ENCODE results near the gene NEFH.
"Not testable (repeated sequence)": the region's sequence is repeated elsewhere in the genome, so short reads cannot be mapped to it uniquely, and the experiment has no call there.

The NEFH gene

GRCh38 chr22:29479417-29480261, at the start of gene NEFH:
Gene NEFH, plus strand, starts transcription at chr22:29480218. Its CDS starts 45 bp downstream, at chr22:29480263.
- DNase-seq (ENCODE audit: low spot score), result no peak

- DNase-seq (ENCODE audit: low spot score), result no peak
Measured at GRCh38 chr22:29431986-29432385, 48.0 kb upstream of the NEFH start.

GRCh38 chr22:29433856-29434255, 46.2 kb upstream of the NEFH start:
- DNase-seq (ENCODE audit: low spot score), result no peak

DNA sequence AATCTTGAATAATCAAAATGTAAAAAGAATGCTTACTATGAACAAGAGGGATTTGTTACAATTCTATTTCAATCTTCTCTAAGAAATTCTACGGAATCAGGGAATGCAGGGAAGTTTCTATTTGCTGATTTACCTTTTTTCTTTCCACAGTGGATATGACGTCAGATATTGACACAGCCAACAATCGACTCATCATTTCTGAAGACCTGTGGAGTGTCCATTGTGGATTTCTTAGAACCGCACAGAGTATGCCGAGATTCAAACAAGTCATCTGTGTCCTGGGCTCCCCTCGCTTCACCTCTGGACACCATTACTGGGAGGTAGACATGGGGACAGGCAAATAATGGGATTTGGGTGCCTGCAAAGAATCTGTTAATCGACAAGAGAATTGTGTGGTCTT, 45.7 kb upstream of the NEFH start:
- DNase-seq (ENCODE audit: low spot score), result no peak

GRCh38 chr22:29435236-29436136, 44.5 kb upstream of the NEFH start:
- no peak for DNase-seq (ENCODE audit: low spot score)

- not testable (repeated sequence) for DNase-seq (ENCODE audit: low spot score)
Measured at GRCh38 chr22:29438283-29438682, 41.7 kb upstream of the NEFH start, which contains the start of gene RFPL1. Gene RFPL1, plus strand, starts transcription at chr22:29438583.

DNA sequence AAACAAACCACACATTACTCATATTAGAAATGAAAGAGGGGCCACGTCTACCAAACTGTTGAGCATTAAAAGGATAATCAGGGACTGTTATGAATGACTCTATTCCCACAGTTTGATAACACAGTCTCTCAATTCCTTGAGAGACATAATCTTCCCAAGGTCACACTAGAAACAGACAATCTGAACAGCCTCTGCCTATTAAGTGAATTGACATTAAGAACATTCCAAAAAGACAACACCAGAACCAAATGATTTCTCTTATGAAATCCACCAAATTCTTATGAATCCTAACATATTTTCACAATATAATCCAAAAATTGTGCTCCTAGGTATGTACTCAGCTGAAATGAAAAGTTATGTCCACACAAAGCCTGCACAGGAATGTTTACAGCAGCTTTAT, 37.0 kb upstream of the NEFH start:
- no peak for DNase-seq (ENCODE audit: low spot score)

DNA sequence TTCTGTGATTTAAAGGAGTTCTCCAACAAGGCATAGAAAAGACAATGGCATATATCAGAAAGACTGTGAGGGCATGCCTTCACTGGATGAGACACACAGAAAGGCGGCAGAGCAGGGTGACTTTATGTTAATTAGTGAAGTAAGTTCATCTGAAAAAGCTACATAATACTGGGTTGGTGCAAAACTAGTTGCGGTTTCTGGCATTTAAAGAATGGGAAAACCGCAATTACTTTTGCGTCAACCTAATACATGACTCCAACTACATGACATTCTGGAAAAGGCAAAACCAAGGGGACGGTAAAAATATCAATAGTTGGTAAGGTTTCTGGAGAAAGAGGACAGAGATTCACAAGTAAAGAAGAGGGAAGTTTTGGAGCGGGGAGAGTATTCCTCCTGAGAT, 36.6 kb upstream of the NEFH start:
- peak; percentile 25 for DNase-seq (ENCODE audit: low spot score)

DNA sequence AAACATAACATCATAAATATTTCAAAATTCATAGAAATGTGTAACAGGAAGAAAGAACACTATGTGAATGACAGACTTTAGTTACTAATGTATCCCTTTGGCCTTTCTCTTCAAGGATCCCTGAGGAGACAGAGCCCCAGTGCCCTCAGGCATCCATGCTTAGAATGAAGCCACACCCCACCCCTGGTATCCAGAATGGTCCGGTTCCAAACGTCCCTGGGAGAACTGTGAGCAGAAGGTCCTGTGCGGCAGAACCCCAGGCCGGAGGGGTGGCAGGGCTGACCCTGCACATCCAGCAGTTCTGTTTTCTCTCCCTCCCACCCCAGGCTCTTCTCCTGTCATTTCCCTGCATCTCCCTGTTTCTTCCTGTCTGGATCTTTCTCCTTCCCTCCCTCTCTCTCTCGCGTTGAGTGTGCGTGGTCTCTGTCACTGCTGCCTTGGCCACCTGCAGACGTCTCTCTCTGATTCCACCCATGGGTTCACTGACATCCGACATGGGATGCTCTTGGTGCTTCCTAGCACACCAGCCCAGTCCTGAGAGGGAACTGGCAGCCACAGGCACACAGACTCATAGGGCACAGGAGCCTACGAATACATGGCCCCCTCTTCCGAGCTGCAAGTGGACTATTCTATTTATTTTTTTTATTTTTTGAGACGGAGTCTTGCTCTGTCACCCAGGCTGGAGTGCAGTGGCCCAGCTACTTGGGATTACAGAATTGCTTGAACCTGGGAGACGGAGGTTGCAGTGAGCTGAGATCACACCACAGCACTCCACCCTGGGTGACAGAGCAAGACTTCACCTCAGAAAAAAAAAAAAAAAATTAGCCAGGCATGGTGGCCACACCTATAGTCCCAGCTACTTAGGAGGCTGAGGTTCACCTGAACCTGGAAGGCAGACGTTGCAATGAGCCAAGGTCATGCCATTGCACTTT, 35.9 kb upstream of the NEFH start:
- no peak for DNase-seq (ENCODE audit: low spot score)

DNA sequence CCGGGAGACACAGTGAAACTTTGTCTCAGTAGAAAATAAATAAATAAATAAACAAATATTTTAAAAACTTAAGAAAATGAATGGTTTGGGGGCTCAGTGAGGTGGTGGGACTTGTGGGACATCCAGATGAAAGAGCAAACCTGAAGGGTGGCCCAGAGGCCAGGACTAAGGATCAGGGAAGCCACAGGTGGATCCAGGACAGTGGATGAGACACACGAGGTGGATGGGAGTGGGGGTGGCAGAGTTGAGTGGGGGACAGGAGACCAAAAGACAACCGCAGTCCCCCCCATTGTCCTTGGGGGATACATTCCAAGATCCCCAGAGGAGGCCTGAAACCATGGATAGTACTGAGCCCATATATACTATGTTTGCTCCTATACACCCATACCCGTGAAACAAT, 34.5 kb upstream of the NEFH start:
- DNase-seq (ENCODE audit: low spot score), result no peak

DNA sequence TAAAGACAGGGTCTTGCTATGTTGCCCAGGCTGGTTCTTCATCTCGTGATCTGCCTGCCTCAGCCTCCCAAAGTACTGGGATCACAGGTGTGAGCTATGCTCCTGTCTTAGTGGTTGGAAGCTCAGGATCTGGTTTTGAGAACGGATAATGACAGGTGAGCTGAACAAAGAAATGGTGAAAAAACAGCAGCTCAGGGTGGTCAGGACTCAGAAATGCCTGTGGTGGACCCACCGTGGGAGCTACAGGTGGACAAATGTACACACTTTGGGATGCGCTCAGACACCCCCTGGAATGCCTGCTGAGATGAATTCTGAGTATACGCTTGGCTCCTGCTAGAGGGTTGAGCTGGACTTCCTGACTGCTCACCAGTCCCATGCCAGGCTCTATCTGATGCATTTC, 32.1 kb upstream of the NEFH start:
- DNase-seq (ENCODE audit: low spot score), result no peak

GRCh38 chr22:29449296-29449875, 30.6 kb upstream of the NEFH start:
- no peak for DNase-seq (ENCODE audit: low spot score)

- DNase-seq (ENCODE audit: low spot score), result no peak
Measured at GRCh38 chr22:29450222-29450621, 29.8 kb upstream of the NEFH start.

- no peak for DNase-seq (ENCODE audit: low spot score)
Measured at GRCh38 chr22:29451863-29452262, 28.2 kb upstream of the NEFH start.

GRCh38 chr22:29454276-29454675, 25.7 kb upstream of the NEFH start:
- no peak for DNase-seq (ENCODE audit: low spot score)

GRCh38 chr22:29456211-29456671, 23.8 kb upstream of the NEFH start:
- peak; percentile 59 for DNase-seq (ENCODE audit: low spot score)

GRCh38 chr22:29457730-29458129, 22.3 kb upstream of the NEFH start:
- DNase-seq (ENCODE audit: low spot score), result peak; percentile 27

DNA sequence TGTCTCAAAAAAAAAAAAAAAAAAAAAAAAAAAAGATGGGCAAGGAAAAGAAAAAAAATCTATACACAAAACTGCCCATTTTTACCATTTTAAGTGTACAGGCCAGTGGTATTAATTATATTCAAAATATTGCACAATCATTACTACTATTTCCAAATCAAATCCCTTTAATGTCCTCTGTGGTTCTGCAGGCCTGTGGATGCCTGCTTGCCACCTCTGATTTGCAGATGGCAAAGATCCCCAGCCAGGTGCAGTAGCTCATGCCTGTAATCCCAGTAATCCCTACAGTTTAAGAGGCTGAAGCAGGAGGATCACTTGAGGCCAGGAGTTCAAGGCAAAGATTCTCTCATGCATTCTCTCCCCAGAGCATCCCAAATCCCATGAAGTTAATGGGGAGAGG, 21.5 kb upstream of the NEFH start:
- no peak for DNase-seq (ENCODE audit: low spot score)

- DNase-seq (ENCODE audit: low spot score), result no peak
Measured at GRCh38 chr22:29459773-29460172, 20.2 kb upstream of the NEFH start.

- DNase-seq (ENCODE audit: low spot score), result no peak
Measured at GRCh38 chr22:29461263-29461662, 18.8 kb upstream of the NEFH start.

- DNase-seq (ENCODE audit: low spot score), result no peak
Measured at GRCh38 chr22:29463629-29464028, 16.4 kb upstream of the NEFH start.

Data from kidney tubule cell (primary cell).